Tibial nerve (tissue), 4 donors: ENCODE results near the gene CLIP3. TPM values are rescaled to one million over a fixed set of nuclear protein-coding genes. Genes with fewer than 3 reads are reported as not detected.

Source experiments
- DNase-seq, 2 donors: peaks; one replicate each; pipeline ENCODE4 v3.0.0-alpha.2; 2019; ENCODE audit warnings: low spot score in 2 of 2
- H3K27ac ChIP-seq, 4 donors: fragments of 200-600 bp; sonication (generic) in 3 of 4; one replicate each; pipeline ENCODE4 v1.5.1; 2017 to 2019; ENCODE audit warnings: mild to moderate bottlenecking in 1 of 4
- H3K27me3 ChIP-seq, 2 donors: fragments of 200-600 bp; sonication (generic) in 1 of 2; one replicate each; pipeline versions ENCODE4 v1.5.1 to v1.6.0; 2017 to 2019
- H3K36me3 ChIP-seq, 3 donors: fragments of 200-600 bp; sonication (generic); one replicate each; pipeline ENCODE4 v1.5.1; 2018 to 2019
- H3K4me1 ChIP-seq, 4 donors: fragments of 200-600 bp; sonication (generic) in 3 of 4; one replicate each; pipeline ENCODE4 v1.5.1; 2017 to 2019
- H3K4me3 ChIP-seq, 4 donors: fragments of 200-600 bp; sonication (generic) in 3 of 4; one replicate each; pipeline ENCODE4 v1.5.1; 2017 to 2019; ENCODE audit warnings: mild to moderate bottlenecking in 1 of 4, moderate library complexity in 1 of 4
- H3K9me3 ChIP-seq, 4 donors: fragments of 200-600 bp; sonication (generic) in 3 of 4; one replicate each; pipeline ENCODE4 v1.5.1; 2017 to 2019
- CTCF ChIP-seq, 5 experiments: fragments of 200-600 bp in 3 of 5; fragments of 450-650 bp in 2 of 5; sonication (generic) in 3 of 5; IDR thresholded peaks; one replicate each; pipeline ENCODE4 v1.5.1; 2016 to 2019; ENCODE audit warnings: antibody characterized with exemption in 5 of 5, mild to moderate bottlenecking in 3 of 5, moderate library complexity in 2 of 5
- EP300 ChIP-seq, 2 donors: sonication (generic); formaldehyde crosslinking; IDR thresholded peaks; one replicate each; pipeline ENCODE4 v1.6.1; 2017; ENCODE audit warnings: antibody characterized with exemption in 2 of 2, mild to moderate bottlenecking in 1 of 2
- POLR2A ChIP-seq, 2 donors: fragments of 450-650 bp; IDR thresholded peaks; one replicate each; pipeline ENCODE4 v1.6.1; 2017; ENCODE audit warnings: antibody characterized with exemption in 2 of 2, mild to moderate bottlenecking in 2 of 2, moderate library complexity in 2 of 2
- WGBS, 2 donors: methylation state at CpG; one replicate each; pipeline ENCODE4 v1.1.5; 2018; 5-methylcytosine and 5-hydroxymethylcytosine counted together
- total RNA-seq, 4 donors: library from RNA; depleted of rRNA; stranded (reverse); fragments of >200 nt; gene quantifications; one replicate each; pipeline ENCODE4 v1.1.0, GENCODE V29; 2016

Gene CLIP3
- total RNA-seq, 4 donors from 2014 or later: 20.1 to 44.7 (median 24.6) TPM

DNA sequence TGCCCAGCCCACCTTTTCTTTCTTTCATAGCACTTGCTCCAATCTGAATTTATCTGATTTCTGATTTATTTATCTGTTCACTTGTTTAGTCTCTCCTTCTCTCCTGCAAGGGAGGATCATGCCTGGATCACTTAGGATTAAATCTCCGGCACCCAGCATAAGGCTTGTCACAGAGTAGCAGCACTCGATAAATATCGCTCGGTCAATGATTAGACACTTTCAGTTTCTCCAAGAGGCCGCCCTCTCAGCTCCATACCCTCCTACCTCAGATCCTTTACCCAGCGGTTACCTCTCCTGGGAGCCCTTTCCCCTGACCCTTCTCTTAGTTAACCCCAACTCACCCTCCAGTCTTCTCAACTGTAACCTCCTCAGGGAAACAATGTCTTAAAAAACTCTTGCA, 1.4 kb downstream of the CLIP3 start:
- peaks cover 0 to 23% (median 1%) of the 10 kb centered on the region in 4 donors for H3K4me1 ChIP-seq
- H3K27me3 ChIP-seq: no peaks in the 10 kb centered on the region
- no peak for DNase-seq
- no peak overlapping the region for H3K4me3 ChIP-seq
- H3K27ac ChIP-seq: peak overlapping the region in 2 of 4 donors; percentile 89 to 92
- no peaks in the 10 kb centered on the region for H3K9me3 ChIP-seq
- TF ChIP-seq CTCF (IDR thresholded peaks at IDR 0.05) (no peak), EP300 (IDR thresholded peaks at IDR 0.05) (no peak), POLR2A (IDR thresholded peaks at IDR 0.05) (no peak)
- H3K36me3 ChIP-seq: peaks cover 0 to 46% (median 0%) of the 10 kb centered on the region in 3 donors
- WGBS, 2 donors: 80 to 85% methylated on average over 6 of the region's 6 CpGs

DNA sequence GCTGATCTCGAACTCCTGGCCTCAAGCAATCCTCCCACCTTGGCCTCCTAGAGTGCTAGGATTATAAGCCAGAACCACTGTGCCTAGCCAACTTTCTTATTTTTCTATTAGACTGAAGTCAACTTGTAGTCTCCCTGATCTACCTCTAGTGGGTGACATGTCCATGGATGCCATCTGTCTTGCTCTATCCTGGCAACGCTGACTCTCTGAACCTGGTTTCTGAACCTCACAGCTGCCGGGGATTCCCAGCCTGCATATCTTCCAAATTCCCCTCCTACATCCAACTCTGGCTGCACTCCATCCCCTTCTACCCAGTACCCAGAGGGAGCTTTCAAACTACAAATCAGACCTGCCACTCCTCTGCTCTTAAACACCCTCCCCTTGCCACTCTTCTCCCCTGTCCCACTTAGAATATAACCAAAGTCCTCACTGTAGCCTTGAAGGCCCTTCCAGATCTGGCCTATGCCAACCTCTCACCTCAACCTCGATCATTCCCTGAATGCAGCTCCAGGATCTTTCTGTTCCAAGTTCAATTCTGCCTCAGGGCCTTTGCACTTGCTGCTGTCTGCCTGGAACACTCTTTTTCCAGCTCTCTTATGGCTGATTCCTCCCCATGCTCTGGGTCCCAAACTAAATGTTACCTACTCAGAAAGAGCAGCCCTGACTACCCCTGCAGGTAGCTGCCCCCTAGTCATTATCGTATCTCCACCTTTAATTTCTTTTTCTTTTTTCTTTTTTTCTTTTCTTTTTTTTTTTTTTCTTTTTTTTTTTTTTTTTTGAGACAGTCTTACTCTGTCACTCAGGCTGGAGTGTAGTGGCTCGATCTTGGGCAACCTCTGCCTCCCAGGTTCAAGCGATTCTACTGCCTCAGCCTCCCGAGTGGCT, 2.2 kb downstream of the CLIP3 start:
- H3K9me3 ChIP-seq: no peaks in the 10 kb centered on the region
- peaks cover 0 to 46% (median 0%) of the 10 kb centered on the region in 3 donors for H3K36me3 ChIP-seq
- no peak overlapping the region for H3K4me3 ChIP-seq
- no peak for TF ChIP-seq EP300 (IDR thresholded peaks at IDR 0.05)
- TF ChIP-seq POLR2A (IDR thresholded peaks at IDR 0.05): no peak
- TF ChIP-seq CTCF (IDR thresholded peaks at IDR 0.05): no peak
- 86 to 88% methylated on average over 8 of the region's 8 CpGs for WGBS, 2 donors
- DNase-seq: no peak
- H3K27me3 ChIP-seq: no peaks in the 10 kb centered on the region
- peaks cover 0 to 23% (median 1%) of the 10 kb centered on the region in 4 donors for H3K4me1 ChIP-seq
- H3K27ac ChIP-seq: peak overlapping the region in 2 of 4 donors; percentile 5 to 70

DNA sequence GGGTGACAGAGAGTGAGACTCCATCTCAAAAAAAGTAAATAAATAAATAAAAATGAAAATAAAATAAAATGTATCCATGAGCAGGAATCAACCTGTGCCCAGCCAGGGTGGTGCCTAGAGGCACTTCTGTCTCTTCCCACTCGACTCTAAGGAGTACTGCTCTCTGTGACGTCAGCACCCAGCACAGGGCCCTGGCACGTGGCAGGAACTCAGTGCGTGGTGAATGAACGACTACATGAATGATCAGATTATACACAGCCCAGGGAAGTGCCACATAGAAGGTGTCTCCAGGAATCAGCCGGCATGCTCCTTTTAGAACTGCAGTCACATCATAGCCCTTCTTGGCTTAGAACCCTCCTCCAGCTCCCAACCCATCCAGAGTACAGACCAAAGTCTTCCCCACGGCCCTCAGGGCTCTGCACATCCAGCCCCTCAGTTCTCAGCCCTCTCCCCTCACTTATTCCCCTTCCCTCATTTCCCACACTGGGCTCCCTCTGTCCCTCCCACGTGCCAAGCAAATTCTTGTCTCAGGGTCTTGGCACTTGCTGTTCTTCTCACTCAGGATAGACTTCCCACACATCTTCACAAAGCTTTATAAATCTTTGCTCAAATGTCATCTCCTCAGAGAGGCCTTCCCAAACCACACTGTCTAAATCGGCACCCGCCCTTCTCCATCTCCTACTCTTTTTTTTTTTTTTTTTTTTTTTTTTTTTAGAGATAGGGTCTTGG, 4.2 kb downstream of the CLIP3 start:
- Histone ChIP-seq H3K4me3 (no peak overlapping the region), H3K27ac (no peak overlapping the region), H3K4me1 (peaks cover 0 to 23% (median 1%) of the 10 kb centered on the region in 4 donors), H3K36me3 (peaks cover 0 to 52% (median 0%) of the 10 kb centered on the region in 3 donors), H3K27me3 (no peaks in the 10 kb centered on the region), H3K9me3 (no peaks in the 10 kb centered on the region)
- TF ChIP-seq POLR2A (IDR thresholded peaks at IDR 0.05) (no peak), CTCF (IDR thresholded peaks at IDR 0.05) (no peak), EP300 (IDR thresholded peaks at IDR 0.05) (no peak)
- WGBS, 2 donors: 64 to 69% methylated on average over 10 of the region's 10 CpGs
- DNase-seq: no peak

DNA sequence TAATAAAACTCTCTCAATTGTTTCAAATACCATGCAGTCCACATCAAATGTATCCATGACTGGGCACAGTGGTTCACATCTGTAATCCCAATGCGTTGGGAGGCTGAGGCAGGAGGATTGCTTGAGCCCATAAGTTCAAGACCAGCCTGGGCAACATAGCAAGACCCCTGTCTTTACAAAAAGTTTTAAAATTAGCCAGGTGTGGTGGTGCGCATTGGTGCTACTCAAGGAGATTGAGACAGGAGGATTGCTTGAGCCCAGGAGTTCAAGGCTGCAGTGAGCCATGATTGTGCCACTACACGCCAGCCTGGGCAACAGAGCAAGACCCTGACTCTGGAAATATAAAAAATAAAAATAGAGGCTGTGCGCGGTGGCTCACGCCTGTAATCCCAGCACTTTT, 5.0 kb downstream of the CLIP3 start:
- H3K27ac ChIP-seq: no peak overlapping the region
- H3K4me3 ChIP-seq: no peak overlapping the region
- no peak for DNase-seq
- no peaks in the 10 kb centered on the region for H3K9me3 ChIP-seq
- H3K4me1 ChIP-seq: peaks cover 0 to 15% (median 1%) of the 10 kb centered on the region in 4 donors
- H3K27me3 ChIP-seq: no peaks in the 10 kb centered on the region
- 95 to 96% methylated on average over 6 of the region's 6 CpGs for WGBS, 2 donors
- TF ChIP-seq CTCF (IDR thresholded peaks at IDR 0.05) (no peak), EP300 (IDR thresholded peaks at IDR 0.05) (no peak), POLR2A (IDR thresholded peaks at IDR 0.05) (no peak)
- peaks cover 0 to 59% (median 0%) of the 10 kb centered on the region in 3 donors for H3K36me3 ChIP-seq
